ENCODE results near the gene PDE4B. TPM values are rescaled to one million over a fixed set of nuclear protein-coding genes. Genes with fewer than 3 reads are reported as not detected.
A peak's percentile ranks its signal among the peaks of the same experiment; 100 is the strongest.
"Not testable (repeated sequence)": the region's sequence is repeated elsewhere in the genome, so short reads cannot be mapped to it uniquely, and the experiment has no call there.

The PDE4B gene
- total RNA-seq, 1 experiment from 2014 or later = 9.0 TPM

GRCh38 chr1:66134004-66134403 lies 341.3 kb downstream of the PDE4B start:
- no peak for DNase-seq (ENCODE audit: low read depth)

GRCh38 chr1:66135161-66135560 lies 342.5 kb downstream of the PDE4B start:
- DNase-seq (ENCODE audit: low read depth) = no peak

DNA sequence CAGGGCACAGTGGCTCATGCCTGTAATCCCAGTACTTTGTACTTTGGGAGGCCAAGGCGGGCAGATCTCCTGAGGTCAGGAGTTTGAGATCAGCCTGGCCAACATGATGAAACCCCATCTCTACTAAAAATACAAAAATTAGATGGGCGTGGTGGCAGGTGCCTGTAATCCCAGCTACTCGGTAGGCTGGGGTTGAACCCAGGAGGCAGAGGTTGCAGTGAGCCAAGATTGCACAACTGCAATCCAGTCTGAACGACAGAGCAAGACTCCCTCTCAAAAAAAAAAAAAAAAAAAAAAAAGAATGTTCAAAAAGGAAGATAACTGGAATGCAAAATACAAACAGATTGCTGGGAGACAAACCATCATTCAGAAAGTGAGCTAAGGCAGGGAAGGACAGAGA lies 343.7 kb downstream of the PDE4B start:
- not testable (repeated sequence) for DNase-seq (ENCODE audit: low read depth)

- peak; percentile 40 for DNase-seq (ENCODE audit: low read depth)
Measured at GRCh38 chr1:66137235-66137634, 344.5 kb downstream of the PDE4B start.

DNA sequence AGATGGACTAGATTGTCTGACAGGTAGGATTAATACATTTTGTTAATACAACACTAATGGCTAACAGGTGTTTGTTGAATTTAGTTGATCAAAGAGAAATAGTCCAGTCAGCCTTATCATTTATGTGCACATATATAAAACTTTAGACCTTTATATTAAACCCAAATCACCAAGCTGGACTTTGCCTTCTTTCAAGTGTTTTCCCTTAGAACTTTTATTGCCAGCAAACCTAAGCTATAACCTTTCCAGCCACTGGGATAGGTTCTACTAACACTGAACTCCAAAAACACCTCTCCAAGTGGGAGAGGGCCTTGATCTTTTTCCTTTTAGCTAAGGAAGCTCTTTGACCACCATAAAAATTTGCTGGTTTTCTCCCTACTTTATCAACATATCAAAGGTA lies 345.9 kb downstream of the PDE4B start:
- no peak for DNase-seq (ENCODE audit: low read depth)

- no peak for DNase-seq (ENCODE audit: low read depth)
Measured at GRCh38 chr1:66140072-66140471, 347.4 kb downstream of the PDE4B start.

- DNase-seq (ENCODE audit: low read depth) = no peak
Measured at GRCh38 chr1:66143651-66144050, 351.0 kb downstream of the PDE4B start.

GRCh38 chr1:66147226-66147835 lies 354.6 kb downstream of the PDE4B start:
- no peak for DNase-seq (ENCODE audit: low read depth)

- no peak for DNase-seq (ENCODE audit: low read depth)
Measured at GRCh38 chr1:66152034-66152433, 359.3 kb downstream of the PDE4B start.

GRCh38 chr1:66154394-66154793 lies 361.7 kb downstream of the PDE4B start:
- DNase-seq (ENCODE audit: low read depth) = no peak

DNA sequence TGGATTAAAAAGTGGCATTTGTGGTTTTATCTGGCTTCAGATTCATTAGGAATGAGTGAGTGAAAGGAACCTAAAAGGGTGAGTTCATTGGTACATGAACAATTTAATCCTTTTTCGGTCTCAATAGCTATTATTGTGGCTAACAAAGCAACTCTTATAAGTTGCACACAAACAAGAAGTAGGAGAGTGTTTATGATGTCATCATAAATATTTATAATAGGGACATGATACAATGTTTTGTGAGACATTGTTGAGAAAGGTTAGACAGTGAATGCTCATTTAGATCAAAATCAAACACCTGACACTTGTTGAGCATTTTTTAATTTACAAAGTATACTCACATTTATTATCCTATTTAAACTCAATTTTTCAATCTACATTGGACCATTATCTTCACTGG lies 363.4 kb downstream of the PDE4B start:
- no peak for DNase-seq (ENCODE audit: low read depth)

- DNase-seq (ENCODE audit: low read depth) = no peak
Measured at GRCh38 chr1:66159800-66160199, 367.1 kb downstream of the PDE4B start.

DNA sequence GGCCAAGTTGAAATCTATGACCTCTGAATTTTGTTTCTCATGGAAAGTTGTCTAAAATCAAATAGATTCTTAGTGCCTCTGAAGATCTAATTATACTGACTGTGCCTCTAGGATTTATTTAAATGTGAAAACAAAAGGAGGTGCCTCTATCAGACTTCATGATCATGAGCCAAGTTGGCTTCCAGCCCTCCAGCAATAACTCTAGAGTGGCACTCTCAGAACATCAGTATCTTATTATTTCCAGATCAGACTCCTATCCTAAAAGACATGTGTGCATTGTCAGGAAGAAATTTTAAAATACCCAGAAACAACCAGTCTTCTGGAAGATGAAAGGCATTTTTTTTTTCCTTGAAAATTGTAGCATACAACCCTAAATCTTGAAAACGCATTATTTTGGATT lies 368.0 kb downstream of the PDE4B start:
- DNase-seq (ENCODE audit: low read depth) = no peak

DNA sequence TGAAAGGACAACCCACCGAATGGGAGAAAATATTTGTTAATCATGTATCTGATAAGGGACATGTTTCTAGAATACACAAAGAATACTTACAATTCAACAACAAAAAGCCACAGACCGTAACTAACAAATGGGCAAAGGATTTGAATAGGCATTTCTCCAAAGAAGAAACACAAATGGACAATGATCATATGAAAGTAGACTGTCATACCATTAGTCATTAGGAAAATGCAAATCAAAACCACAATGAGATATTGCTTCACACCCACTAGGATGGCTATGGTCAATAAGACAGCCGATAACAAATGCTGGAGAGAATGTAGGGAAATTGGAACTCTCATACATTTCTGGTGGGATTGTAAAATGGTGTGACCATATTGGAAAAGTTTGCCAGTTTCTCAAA lies 374.1 kb downstream of the PDE4B start:
- peak; percentile 13 for DNase-seq (ENCODE audit: low read depth)

DNA sequence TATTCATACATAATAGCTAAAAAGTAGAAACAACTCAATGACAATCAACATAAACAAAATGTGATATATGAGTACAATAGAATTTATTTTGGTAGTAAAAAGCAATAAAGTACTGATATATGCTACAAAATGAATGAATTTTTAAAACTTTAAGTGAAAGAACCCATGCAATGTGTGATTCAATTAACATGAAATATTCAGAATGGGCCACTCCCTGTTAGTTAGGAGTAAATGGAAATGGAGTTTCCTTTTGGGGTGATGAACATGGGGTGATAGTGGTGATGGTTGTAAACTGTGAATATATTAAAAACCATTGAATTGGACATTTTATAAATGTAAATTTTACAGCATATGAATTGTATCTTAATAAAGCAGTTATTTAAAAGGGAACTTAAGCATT lies 374.6 kb downstream of the PDE4B start:
- DNase-seq (ENCODE audit: low read depth) = no peak

DNA sequence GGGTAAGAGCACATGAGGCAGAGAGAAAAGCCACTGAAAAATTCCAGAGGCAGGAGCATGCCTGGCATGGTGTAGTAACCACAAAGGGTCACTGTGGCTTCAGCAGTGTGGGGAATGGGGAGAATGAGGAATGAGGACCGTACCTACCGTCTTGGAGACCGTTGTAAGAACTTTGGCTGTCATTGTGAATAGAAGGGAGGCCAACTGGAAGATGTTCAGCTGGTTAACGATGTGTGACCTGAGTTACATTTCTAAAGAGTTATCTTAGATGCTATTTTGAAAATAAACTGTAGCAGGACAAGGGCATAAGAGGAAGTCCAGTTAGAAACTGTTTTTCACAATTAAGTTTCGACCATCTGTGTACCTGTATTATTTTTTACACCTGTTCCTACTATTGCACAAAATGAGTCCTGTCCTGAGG lies 375.8 kb downstream of the PDE4B start:
- peak; percentile 19 for DNase-seq (ENCODE audit: low read depth)

DNA sequence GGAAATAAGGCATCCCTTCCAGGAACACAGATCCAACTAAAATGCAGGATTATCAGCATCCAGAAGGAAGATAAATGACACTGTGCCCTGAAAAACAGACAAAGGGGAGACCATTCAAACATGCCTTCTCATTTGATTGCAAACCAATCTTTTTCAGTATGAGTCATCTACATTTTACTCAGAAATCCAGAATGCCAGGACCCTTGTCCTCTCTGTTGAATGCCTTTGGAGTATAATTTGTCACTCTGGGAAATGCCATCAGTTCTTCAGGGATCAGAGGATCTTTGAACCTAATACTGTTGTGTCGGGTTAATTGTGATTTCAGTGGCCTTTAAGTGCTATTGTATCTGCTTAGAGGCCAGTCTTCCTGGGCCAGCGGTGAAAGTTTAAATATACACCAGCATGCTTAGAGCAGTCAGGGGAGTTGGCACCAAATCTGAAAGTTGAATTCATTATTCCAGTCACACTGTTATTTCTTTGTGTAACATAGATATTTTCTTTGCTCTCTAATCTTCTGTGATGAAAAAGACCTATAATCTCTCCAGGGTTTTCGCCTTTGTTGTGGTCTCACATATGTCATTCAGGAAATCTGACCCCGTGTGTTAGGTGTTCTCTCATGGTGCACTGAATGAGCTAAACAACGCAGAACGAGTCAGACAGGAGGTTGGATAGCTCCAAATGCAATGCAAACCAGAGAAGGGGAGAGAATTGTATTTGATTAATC lies 376.4 kb downstream of the PDE4B start:
- no peak for DNase-seq (ENCODE audit: low read depth)

DNA sequence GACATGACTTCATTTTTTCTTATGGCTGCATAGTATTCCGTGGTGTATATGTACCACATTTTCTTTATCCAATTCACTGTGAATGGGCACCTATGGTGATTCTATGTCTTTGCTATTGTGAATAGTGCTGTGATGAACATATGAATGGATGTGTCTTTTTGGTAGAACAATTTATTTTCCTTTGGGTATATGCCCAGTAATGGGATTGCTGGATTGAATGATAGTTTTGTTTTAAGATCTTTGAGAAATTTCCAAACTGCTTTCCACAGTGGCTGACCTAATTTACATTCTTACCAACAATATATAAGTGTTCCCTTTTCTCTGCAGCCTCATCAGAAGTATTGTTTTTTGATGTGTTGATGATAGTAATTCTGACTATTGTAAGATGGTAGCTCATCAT lies 379.6 kb downstream of the PDE4B start:
- no peak for DNase-seq (ENCODE audit: low read depth)

DNA sequence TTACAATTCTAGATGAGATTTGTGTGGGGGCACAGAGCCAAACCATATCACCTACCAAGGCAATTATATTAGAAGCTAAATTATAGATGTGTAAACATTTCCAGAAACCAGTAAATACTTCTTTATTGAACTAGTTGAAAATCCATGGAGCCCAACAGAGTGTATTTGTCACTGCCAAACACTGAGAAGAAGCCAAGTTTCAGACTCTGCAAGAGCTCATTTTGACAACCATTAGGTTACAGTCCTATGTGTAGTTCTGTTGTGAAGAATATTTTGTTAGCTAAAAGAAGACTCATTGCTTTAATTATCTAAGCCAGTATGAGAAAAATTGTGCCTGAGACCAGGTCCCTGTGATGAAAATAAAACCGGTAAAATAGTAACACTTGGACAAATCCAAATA lies 382.4 kb downstream of the PDE4B start:
- DNase-seq (ENCODE audit: low read depth) = no peak

GRCh38 chr1:66175581-66175980 lies 382.9 kb downstream of the PDE4B start:
- DNase-seq (ENCODE audit: low read depth) = no peak

- peak; percentile 14 for DNase-seq (ENCODE audit: low read depth)
Measured at GRCh38 chr1:66176012-66176715, 383.5 kb downstream of the PDE4B start.

DNA sequence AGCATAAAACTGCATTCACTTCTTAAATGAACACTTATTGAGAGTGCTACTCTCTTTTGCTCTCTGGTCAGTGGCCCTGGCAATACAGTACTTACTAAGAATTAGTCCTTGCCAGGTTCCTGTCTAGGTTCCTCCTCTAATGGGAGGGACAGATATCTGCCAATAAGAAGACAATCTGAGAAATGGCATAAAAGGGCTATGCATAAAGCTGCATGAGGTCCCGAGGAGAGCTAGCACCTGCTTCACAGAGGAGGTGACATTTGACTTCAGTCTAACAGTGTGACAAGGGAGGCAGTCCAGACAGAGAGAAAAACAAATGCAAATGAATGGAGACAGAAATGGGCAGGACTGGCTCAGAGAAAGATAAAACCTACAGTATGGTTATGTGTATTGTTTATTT lies 384.1 kb downstream of the PDE4B start:
- no peak for DNase-seq (ENCODE audit: low read depth)

GRCh38 chr1:66177510-66177909 lies 384.8 kb downstream of the PDE4B start:
- no peak for DNase-seq (ENCODE audit: low read depth)

Measured in RPMI7951 (cell line).